Measurements from ENCODE around the gene GP1BA.
A peak's percentile ranks its signal among the peaks of the same experiment; 100 is the strongest.

Gene GP1BA

GRCh38 chr17:4934173-4934979 is 2.3 kb downstream of the GP1BA start:
- no peak overlapping the region for H3K27ac ChIP-seq
- DNase-seq (ENCODE audit: low read depth, low spot score) = no peak

- no peak overlapping the region for H3K27ac ChIP-seq
- DNase-seq (ENCODE audit: low read depth, low spot score) = no peak
Measured at GRCh38 chr17:4935650-4936049, 3.6 kb downstream of the GP1BA start.

GRCh38 chr17:4936436-4936835 is 4.4 kb downstream of the GP1BA start:
- DNase-seq (ENCODE audit: low read depth, low spot score) = no peak
- H3K27ac ChIP-seq = no peak overlapping the region

- H3K27ac ChIP-seq = no peak overlapping the region
- no peak for DNase-seq (ENCODE audit: low read depth, low spot score)
Measured at GRCh38 chr17:4937553-4937952, 5.5 kb downstream of the GP1BA start.

- H3K27ac ChIP-seq = no peak overlapping the region
Measured at GRCh38 chr17:4938069-4938491, 6.0 kb downstream of the GP1BA start.

GRCh38 chr17:4938688-4939545 is 6.8 kb downstream of the GP1BA start:
- DNase-seq (ENCODE audit: low read depth, low spot score) = no peak
- peak overlapping the region; percentile 96 for H3K27ac ChIP-seq

More at GRCh38 chr17:4938069-4938491, 6.0 kb downstream of the GP1BA start:
- no peak for DNase-seq (ENCODE audit: low read depth, low spot score)

GRCh38 chr17:4939546-4939795 is 7.4 kb downstream of the GP1BA start:
- no peak for DNase-seq (ENCODE audit: low read depth, low spot score)
- peak overlapping the region; percentile 96 for H3K27ac ChIP-seq

GRCh38 chr17:4939796-4940554 is 7.9 kb downstream of the GP1BA start, which contains the start of the genes RNF167 and SLC25A11:
RNF167 (plus strand) TSS chr17:4940268; CDS start chr17:4940910, 642 bp downstream.
SLC25A11 (minus strand) TSS chr17:4940046; CDS start chr17:4939910, 136 bp downstream.
- H3K27ac ChIP-seq = peak within 1 kb of the TSS; percentile 96
- DNase-seq (ENCODE audit: low read depth, low spot score) = peak; percentile 97

GRCh38 chr17:4940555-4941318 is 8.7 kb downstream of the GP1BA start:
- no peak for DNase-seq (ENCODE audit: low read depth, low spot score)
- H3K27ac ChIP-seq = peak overlapping the region; percentile 96

GRCh38 chr17:4941319-4941610 is 9.2 kb downstream of the GP1BA start:
- H3K27ac ChIP-seq = peak overlapping the region; percentile 96
- DNase-seq (ENCODE audit: low read depth, low spot score) = no peak

GRCh38 chr17:4942760-4943508 is 10.9 kb downstream of the GP1BA start:
- DNase-seq (ENCODE audit: low read depth, low spot score) = no peak
- H3K27ac ChIP-seq = peak overlapping the region; percentile 99

- no peak for DNase-seq (ENCODE audit: low read depth, low spot score)
- H3K27ac ChIP-seq = peak overlapping the region; percentile 99
Measured at GRCh38 chr17:4944163-4944553, 12.1 kb downstream of the GP1BA start.

- no peak for DNase-seq (ENCODE audit: low read depth, low spot score)
- H3K27ac ChIP-seq = peak overlapping the region; percentile 99
Measured at GRCh38 chr17:4944554-4945175, 12.6 kb downstream of the GP1BA start.

- H3K27ac ChIP-seq = peak overlapping the region; percentile 99
- DNase-seq (ENCODE audit: low read depth, low spot score) = peak; percentile 64
Measured at GRCh38 chr17:4945176-4945943, 13.3 kb downstream of the GP1BA start.

- peak overlapping the region; percentile 99 for H3K27ac ChIP-seq
- no peak for DNase-seq (ENCODE audit: low read depth, low spot score)
Measured at GRCh38 chr17:4945944-4946280, 13.8 kb downstream of the GP1BA start.

GRCh38 chr17:4946312-4946976 is 14.4 kb downstream of the GP1BA start:
- peak overlapping the region; percentile 99 for H3K27ac ChIP-seq
- no peak for DNase-seq (ENCODE audit: low read depth, low spot score)

- DNase-seq (ENCODE audit: low read depth, low spot score) = no peak
- H3K27ac ChIP-seq = peak overlapping the region; percentile 99
Measured at GRCh38 chr17:4947010-4947410, 14.9 kb downstream of the GP1BA start.

Data from epithelial cell of prostate (primary cell).